Brain microvascular endothelial cell (primary cell): Measurements from ENCODE around the gene UPF2.

Experiments used
- DNase-seq: peaks from one replicate; pipeline ENCODE4 v3.0.0-alpha.2; 2020
- H3K27ac ChIP-seq: fragments of 250-450 bp; sonication (Bioruptor Pico); 2 replicates; pipeline ENCODE4 v1.5.1; 2020; ENCODE audit warnings: mild to moderate bottlenecking, moderate library complexity
- H3K27me3 ChIP-seq: fragments of 250-450 bp; sonication (Bioruptor Pico); replicated peaks from 2 replicates; pipeline ENCODE4 v1.5.1; 2020; ENCODE audit warnings: mild to moderate bottlenecking
- H3K36me3 ChIP-seq: fragments of 250-450 bp; sonication (Bioruptor Pico); replicated peaks from 2 replicates; pipeline ENCODE4 v1.5.1; 2020; ENCODE audit warnings: mild to moderate bottlenecking
- H3K4me3 ChIP-seq: 2 replicates; pipeline ENCODE4 v1.5.1; 2011; ENCODE audit warnings: low read depth, mild to moderate bottlenecking, control low read depth, low read length, moderate library complexity
- CTCF ChIP-seq: IDR thresholded peaks from 2 replicates; pipeline ENCODE4 v1.5.1; 2011; ENCODE audit warnings: low read depth, mild to moderate bottlenecking, moderate library complexity, low read length, control low read depth, inconsistent platforms; ENCODE audit errors: missing control alignments
- in situ Hi-C: cut with HindIII; loops from 2 replicates; pipeline ENCODE4 v1.10.0; 2017; ENCODE audit warnings: low sequenced_read_pairs, low pct_ligation_motif_present

Gene UPF2

DNA sequence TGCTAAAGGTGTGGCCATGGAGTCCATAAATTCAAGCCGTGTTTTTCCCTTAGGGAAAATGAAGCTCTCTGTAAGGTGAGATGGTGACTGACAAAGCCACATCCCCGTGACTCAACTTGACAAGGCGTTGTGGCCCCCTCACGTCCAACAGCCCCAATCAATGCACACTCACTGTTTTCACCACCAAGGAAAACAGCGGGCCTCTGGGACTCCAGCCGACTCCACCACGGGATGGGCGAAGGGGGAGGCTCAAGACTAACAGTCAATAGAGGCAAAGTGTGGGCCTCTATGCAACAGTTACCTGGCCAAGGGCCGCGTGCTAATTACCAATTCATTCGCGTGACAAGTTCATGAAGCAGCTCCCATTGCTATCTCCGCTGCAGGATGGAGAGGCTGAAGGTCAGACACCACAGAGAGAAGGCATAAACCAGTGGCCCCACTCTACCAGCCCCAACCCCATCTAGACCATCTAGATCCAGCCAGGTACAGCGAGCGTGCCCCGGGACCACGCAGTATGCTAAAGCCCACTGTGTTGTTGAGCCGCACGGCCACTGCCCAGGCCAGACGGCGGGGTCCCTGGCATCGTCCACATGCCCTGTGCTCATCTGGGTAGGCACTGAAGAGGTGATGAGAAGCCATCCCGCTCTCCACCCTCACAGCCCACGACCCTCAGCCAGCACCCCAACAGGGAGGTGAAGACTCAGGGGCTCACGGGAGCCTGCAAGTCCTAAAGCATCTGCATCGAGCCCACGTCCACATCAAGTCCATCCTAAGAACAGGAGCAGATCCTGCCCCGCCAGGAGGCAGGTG, 143.3 kb downstream of the UPF2 start:
- no peak for TF ChIP-seq CTCF
- Histone ChIP-seq H3K27me3 (no peaks in the 10 kb centered on the region), H3K4me3 (no peak overlapping the region), H3K27ac (no peak overlapping the region), H3K36me3 (no peaks in the 10 kb centered on the region)
- in situ Hi-C loops: no loop called here
- no peak for DNase-seq

DNA sequence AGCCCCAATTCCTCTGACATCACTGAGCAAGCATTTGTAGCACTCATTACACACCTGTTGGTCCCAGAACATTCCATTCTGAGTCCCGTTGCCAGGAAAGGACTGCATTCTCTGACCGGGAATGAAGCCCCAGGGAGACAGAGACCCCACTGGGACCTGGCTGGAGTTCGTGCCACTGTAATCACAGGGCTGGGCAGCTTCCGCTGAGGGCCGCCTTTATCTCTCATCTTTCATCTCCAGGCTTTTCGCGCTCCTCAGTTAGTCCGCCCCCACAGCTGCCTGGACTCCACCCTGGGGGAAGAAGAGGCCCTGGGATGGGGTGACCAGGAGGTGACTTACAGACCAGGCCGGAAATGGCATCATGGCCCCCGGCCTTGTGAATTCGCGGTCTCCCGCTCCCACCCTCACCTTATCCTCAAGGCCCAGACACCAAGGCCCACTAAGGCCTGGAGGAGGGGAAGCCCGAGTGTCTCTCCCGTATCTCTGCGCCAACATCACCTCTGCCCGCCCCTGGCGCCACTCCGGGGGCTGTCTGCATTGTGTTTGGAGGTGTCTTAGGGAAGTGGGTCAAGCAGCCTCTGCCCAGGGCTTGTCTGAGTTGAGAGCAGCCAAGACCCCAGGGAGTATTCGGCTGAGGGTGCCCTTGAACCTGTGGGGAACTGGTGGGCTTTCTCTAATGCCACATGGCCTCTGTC, 144.1 kb downstream of the UPF2 start:
- in situ Hi-C loops: no loop called here
- DNase-seq: no peak

DNA sequence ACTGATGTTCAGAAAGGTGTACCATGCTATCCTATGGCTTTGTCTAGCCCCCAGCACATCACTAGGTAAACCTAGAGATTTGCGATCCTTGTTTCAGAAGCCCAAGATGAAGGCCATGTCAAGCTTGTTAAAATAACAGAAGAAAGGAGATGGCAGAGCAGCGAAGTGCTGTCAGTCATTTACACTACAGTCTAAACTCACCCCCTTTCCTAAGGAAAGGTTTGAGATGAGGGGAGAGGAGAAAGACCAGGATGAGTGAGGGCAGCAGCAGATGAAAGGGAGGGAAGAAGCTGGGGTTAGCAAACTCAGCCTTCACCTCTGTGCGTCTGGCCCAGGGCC, 144.6 kb downstream of the UPF2 start:
- in situ Hi-C loops: no loop called here
- no peak for DNase-seq
- Histone ChIP-seq H3K4me3 (no peak overlapping the region), H3K36me3 (no peaks in the 10 kb centered on the region), H3K27ac (no peak overlapping the region), H3K27me3 (no peaks in the 10 kb centered on the region)
- TF ChIP-seq CTCF: no peak

More for the DNA sequence above, 144.1 kb downstream of the UPF2 start:
- no peaks in the 10 kb centered on the region for H3K36me3 ChIP-seq
- H3K27ac ChIP-seq: no peak overlapping the region
- no peaks in the 10 kb centered on the region for H3K27me3 ChIP-seq
- no peak for TF ChIP-seq CTCF
- no peak overlapping the region for H3K4me3 ChIP-seq

GRCh38 chr10:11896549-11897200, 145.9 kb downstream of the UPF2 start:
- H3K27ac ChIP-seq: no peak overlapping the region
- no peak for TF ChIP-seq CTCF
- DNase-seq: no peak

DNA sequence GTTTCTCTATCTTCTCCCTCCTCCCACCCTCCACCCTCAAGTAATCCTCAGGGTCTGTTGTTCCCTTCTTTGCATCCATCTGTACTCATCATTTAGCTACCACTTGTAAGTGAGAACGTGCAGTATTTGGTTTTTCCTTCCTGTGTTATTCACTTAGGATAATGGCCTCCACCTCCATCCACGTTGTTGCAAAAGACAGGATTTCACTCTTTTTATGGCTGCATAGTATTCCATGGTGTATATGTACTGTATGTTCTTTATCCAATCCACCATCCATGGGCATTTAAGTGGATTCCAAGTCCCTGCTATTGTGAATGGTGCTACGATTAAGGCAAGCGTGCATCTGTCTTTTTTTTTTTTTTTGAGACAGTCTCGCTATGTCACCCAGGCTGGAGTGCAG, 147.0 kb downstream of the UPF2 start:
- no peak overlapping the region for H3K4me3 ChIP-seq
- no peak for TF ChIP-seq CTCF
- H3K36me3 ChIP-seq: no peaks in the 10 kb centered on the region
- H3K27me3 ChIP-seq: no peaks in the 10 kb centered on the region
- no peak overlapping the region for H3K27ac ChIP-seq
- in situ Hi-C loops: no loop called here
- no peak for DNase-seq

More at GRCh38 chr10:11896549-11897200, 145.9 kb downstream of the UPF2 start:
- no peaks in the 10 kb centered on the region for H3K27me3 ChIP-seq
- in situ Hi-C loops: no loop called here
- no peaks in the 10 kb centered on the region for H3K36me3 ChIP-seq
- no peak overlapping the region for H3K4me3 ChIP-seq
